Type B pancreatic cell (in vitro differentiated cells): ENCODE data around the gene NCKAP5L. TPM values are rescaled to one million over a fixed set of nuclear protein-coding genes. Genes with fewer than 3 reads are reported as not detected.

Experiments
- DNase-seq: peaks from one replicate; pipeline ENCODE4 v3.0.0; 2021; ENCODE audit warnings: mixed read lengths; ENCODE audit not compliant: unreplicated experiment; ENCODE audit errors: extremely low spot score
- H3K27ac Mint-ChIP-seq: 2 replicates; pipeline ENCODE4 v1.8.0; 2021; ENCODE audit warnings: mild to moderate bottlenecking, mixed read lengths
- H3K27me3 Mint-ChIP-seq: 2 replicates; pipeline ENCODE4 v1.8.0; 2021; ENCODE audit warnings: mixed read lengths
- H3K36me3 Mint-ChIP-seq: 2 replicates; pipeline ENCODE4 v1.8.0; 2021; ENCODE audit warnings: mixed read lengths
- H3K4me1 Mint-ChIP-seq: one replicate; pipeline ENCODE4 v1.8.0; 2021; ENCODE audit warnings: mixed read lengths; ENCODE audit not compliant: unreplicated experiment
- H3K4me3 Mint-ChIP-seq: 2 replicates; pipeline ENCODE4 v1.8.0; 2021; ENCODE audit warnings: mild to moderate bottlenecking, mixed read lengths
- H3K9me3 Mint-ChIP-seq: 2 replicates; pipeline ENCODE4 v1.8.0; 2021; ENCODE audit warnings: mixed read lengths
- CTCF ChIP-seq: fragments of 200-600 bp; sonication (generic); conservative IDR thresholded peaks from 2 replicates; pipeline ENCODE4 v1.5.0; 2021; ENCODE audit warnings: antibody characterized with exemption, mild to moderate bottlenecking
- total RNA-seq: library from RNA; stranded (reverse); gene quantifications from 2 replicates; pipeline ENCODE4 v1.2.1, GENCODE V29; 2021; ENCODE audit warnings: low replicate concordance

NCKAP5L gene
- total RNA-seq, 1 donor from 2014 or later = 28.8 TPM

DNA sequence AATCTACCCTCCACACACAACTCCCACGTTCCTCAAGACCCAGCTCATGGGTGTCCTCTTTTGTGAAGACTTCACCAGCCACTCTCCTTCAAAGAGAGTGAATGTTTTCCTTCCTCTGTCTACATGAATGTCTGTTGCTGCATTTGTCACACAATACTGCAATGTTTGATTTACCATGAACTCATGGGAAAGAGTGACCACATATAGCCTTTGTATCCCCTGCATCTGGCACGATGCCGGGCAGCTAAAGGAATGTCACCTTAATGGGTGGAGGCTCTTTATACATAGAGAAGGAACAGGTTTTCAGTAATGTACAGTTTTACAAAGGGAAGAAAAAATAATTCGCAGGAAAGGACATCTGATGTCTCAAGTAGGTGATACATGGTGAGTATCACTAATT is 26.8 kb upstream of the NCKAP5L start:
- DNase-seq = no peak
- Mint-ChIP-seq H3K27ac (no peak overlapping the region), H3K9me3 (no peaks in the 10 kb centered on the region), H3K36me3 (peaks cover 4% of the 10 kb centered on the region), H3K4me1 (no peaks in the 10 kb centered on the region), H3K4me3 (no peak overlapping the region), H3K27me3 (peaks cover 59% of the 10 kb centered on the region)
- no peak for TF ChIP-seq CTCF

GRCh38 chr12:49853671-49854070 is 25.5 kb upstream of the NCKAP5L start:
- Mint-ChIP-seq H3K4me1 (no peaks in the 10 kb centered on the region), H3K36me3 (no peaks in the 10 kb centered on the region), H3K27me3 (peaks cover 60% of the 10 kb centered on the region), H3K27ac (no peak overlapping the region), H3K9me3 (no peaks in the 10 kb centered on the region), H3K4me3 (no peak overlapping the region)
- TF ChIP-seq CTCF = no peak
- no peak for DNase-seq

GRCh38 chr12:49847161-49847560 is 18.9 kb upstream of the NCKAP5L start:
- no peak overlapping the region for H3K4me3 Mint-ChIP-seq
- H3K36me3 Mint-ChIP-seq = no peaks in the 10 kb centered on the region
- peaks cover 40% of the 10 kb centered on the region for H3K27me3 Mint-ChIP-seq
- no peak overlapping the region for H3K27ac Mint-ChIP-seq
- H3K9me3 Mint-ChIP-seq = no peaks in the 10 kb centered on the region
- peaks cover 7% of the 10 kb centered on the region for H3K4me1 Mint-ChIP-seq
- no peak for DNase-seq
- no peak for TF ChIP-seq CTCF

DNA sequence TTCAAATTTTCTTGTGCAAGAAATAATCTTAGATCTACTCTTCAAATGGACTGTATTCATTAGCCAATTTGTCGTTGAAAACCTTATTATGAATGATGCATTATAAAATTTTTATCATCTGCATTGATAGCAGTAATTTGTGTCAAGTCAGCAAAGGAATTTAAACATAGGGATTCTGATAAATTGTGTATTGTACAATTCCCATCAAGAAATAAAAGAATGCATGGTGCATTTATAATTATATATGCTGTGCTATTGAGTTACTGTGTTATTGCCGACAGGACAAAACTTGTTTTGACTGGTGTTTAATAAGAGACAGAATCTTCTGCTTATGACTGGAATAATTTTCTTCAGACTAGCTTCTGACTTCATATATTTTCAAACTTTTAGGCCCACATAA is 17.8 kb upstream of the NCKAP5L start:
- peaks cover 31% of the 10 kb centered on the region for H3K27me3 Mint-ChIP-seq
- no peak for DNase-seq
- H3K27ac Mint-ChIP-seq = no peak overlapping the region
- peaks cover 12% of the 10 kb centered on the region for H3K4me1 Mint-ChIP-seq
- no peak for TF ChIP-seq CTCF
- no peaks in the 10 kb centered on the region for H3K9me3 Mint-ChIP-seq
- no peak overlapping the region for H3K4me3 Mint-ChIP-seq
- no peaks in the 10 kb centered on the region for H3K36me3 Mint-ChIP-seq

GRCh38 chr12:49843876-49844437 is 15.7 kb upstream of the NCKAP5L start:
- peak overlapping the region; percentile 88 for H3K27ac Mint-ChIP-seq
- no peaks in the 10 kb centered on the region for H3K9me3 Mint-ChIP-seq
- H3K4me3 Mint-ChIP-seq = no peak overlapping the region
- peaks cover 20% of the 10 kb centered on the region for H3K27me3 Mint-ChIP-seq
- H3K4me1 Mint-ChIP-seq = peaks cover 15% of the 10 kb centered on the region
- DNase-seq = no peak
- no peaks in the 10 kb centered on the region for H3K36me3 Mint-ChIP-seq
- TF ChIP-seq CTCF = no peak

- H3K4me1 Mint-ChIP-seq = peaks cover 19% of the 10 kb centered on the region
- H3K4me3 Mint-ChIP-seq = peak overlapping the region; percentile 93
- no peak for TF ChIP-seq CTCF
- H3K9me3 Mint-ChIP-seq = no peaks in the 10 kb centered on the region
- no peak for DNase-seq
- H3K27me3 Mint-ChIP-seq = peaks cover 15% of the 10 kb centered on the region
- H3K27ac Mint-ChIP-seq = peak overlapping the region; percentile 88
- H3K36me3 Mint-ChIP-seq = no peaks in the 10 kb centered on the region
These were observed 15.2 kb upstream of the NCKAP5L start for GRCh38 chr12:49843411-49843810.
